Breast epithelium (tissue), 4 donors: ENCODE data around the gene ATP13A5. TPM values are rescaled to one million over a fixed set of nuclear protein-coding genes. Genes with fewer than 3 reads are reported as not detected.

ENCODE experiments used
- DNase-seq, 2 donors: peaks; one replicate each; pipeline ENCODE4 v3.0.0-alpha.2; 2019; ENCODE audit warnings: low spot score in 2 of 2
- H3K27ac ChIP-seq, 2 donors: fragments of 200-600 bp; sonication (generic) in 1 of 2; one replicate each; pipeline ENCODE4 v1.5.1; 2016 to 2019; ENCODE audit warnings: mild to moderate bottlenecking in 1 of 2
- H3K27me3 ChIP-seq, 2 donors: fragments of 200-600 bp; sonication (generic) in 1 of 2; one replicate each; pipeline versions ENCODE4 v1.5.1 to v1.6.0; 2017 to 2019; ENCODE audit warnings: control low read depth in 1 of 2, mild to moderate bottlenecking in 1 of 2
- H3K36me3 ChIP-seq: fragments of 200-600 bp; one replicate; pipeline ENCODE4 v1.5.1; 2019
- H3K4me1 ChIP-seq, 2 donors: fragments of 200-600 bp; sonication (generic); one replicate each; pipeline ENCODE4 v1.5.1; 2016 to 2019; ENCODE audit warnings: control low read depth in 1 of 2
- H3K4me3 ChIP-seq, 3 donors: fragments of 200-600 bp; sonication (generic); 1 replicate in 2 of 3; 2 replicates in 1 of 3; pipeline ENCODE4 v1.5.1; 2016 to 2019; ENCODE audit warnings: mild to moderate bottlenecking in 3 of 3, moderate library complexity in 2 of 3
- H3K9me3 ChIP-seq, 2 donors: fragments of 200-600 bp; sonication (generic) in 1 of 2; one replicate each; pipeline ENCODE4 v1.5.1; 2016 to 2019; ENCODE audit warnings: control low read depth in 1 of 2
- CTCF ChIP-seq, 3 donors: fragments of 450-650 bp; IDR thresholded peaks; one replicate each; pipeline ENCODE4 v1.5.1; 2016 to 2017; ENCODE audit warnings: antibody characterized with exemption in 3 of 3, mild to moderate bottlenecking in 3 of 3, moderate library complexity in 3 of 3
- POLR2A ChIP-seq: fragments of 450-650 bp; IDR thresholded peaks from one replicate; pipeline ENCODE4 v1.6.1; 2016; ENCODE audit warnings: antibody characterized with exemption, mild to moderate bottlenecking, moderate library complexity
- POLR2AphosphoS5 ChIP-seq, 3 donors: sonication (generic); formaldehyde crosslinking; IDR thresholded peaks; one replicate each; pipeline ENCODE4 v1.6.1; 2017; ENCODE audit warnings: antibody characterized with exemption in 3 of 3
- intact Hi-C: fragments of 100-400 bp; cut with DNase I; formaldehyde crosslinking; loops from one replicate; pipeline ENCODE4 v1.15.1; 2023; ENCODE audit warnings: low total_unique reads
- total RNA-seq, 3 donors: library from RNA; depleted of rRNA; stranded (reverse); fragments of >200 nt; gene quantifications; one replicate each; pipeline ENCODE4 v1.1.0, GENCODE V29; 2016

Gene ATP13A5
- total RNA-seq, 3 donors from 2014 or later, result 2.3 to 4.5 TPM; not detected in 1

DNA sequence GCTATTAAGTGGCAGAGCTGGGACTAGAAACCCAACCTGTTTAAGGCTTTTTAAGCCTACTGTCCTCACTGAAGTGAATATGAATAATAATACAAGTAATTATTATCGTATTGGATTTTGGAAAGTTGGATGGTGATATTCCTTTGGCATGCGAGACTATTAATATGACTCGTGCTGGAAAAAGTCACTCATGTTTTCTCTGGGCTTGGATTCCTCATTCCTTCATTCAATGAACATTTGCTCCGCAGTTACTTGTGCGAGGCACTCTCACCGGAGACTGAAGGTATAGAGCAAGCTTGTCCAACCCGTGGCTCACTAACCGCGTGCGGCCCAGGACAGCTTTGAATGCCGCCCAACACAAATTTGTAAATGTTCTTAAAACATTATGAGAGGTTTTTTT lies 136.8 kb downstream of the ATP13A5 start:
- Histone ChIP-seq H3K36me3 (no peaks in the 10 kb centered on the region), H3K27ac (peak overlapping the region in 1 of 2 donors; percentile 50), H3K4me1 (no peaks in the 10 kb centered on the region), H3K9me3 (no peaks in the 10 kb centered on the region), H3K27me3 (no peaks in the 10 kb centered on the region), H3K4me3 (peak overlapping the region; percentile 36 to 68 (median 61))
- TF ChIP-seq POLR2A, result no peak
- TF ChIP-seq CTCF (IDR thresholded peaks at IDR 0.05), result no peak
- no peak for TF ChIP-seq POLR2AphosphoS5 (IDR thresholded peaks at IDR 0.05)
- intact Hi-C loops, result no loop called here
- DNase-seq, result no peak

GRCh38 chr3:193240850-193241706 lies 137.5 kb downstream of the ATP13A5 start, which contains the start of gene PLAAT1:
PLAAT1 (plus strand) TSS chr3:193241222; CDS start chr3:193255651, 14,429 bp downstream.
- DNase-seq, result peak in 1 of 2 donors; percentile 29
- peak within 1 kb of the TSS; percentile 36 to 68 (median 61) for H3K4me3 ChIP-seq
- H3K4me1 ChIP-seq, result no peaks in the 10 kb centered on the region
- H3K27ac ChIP-seq, result peak within 1 kb of the TSS in 1 of 2 donors; percentile 50
- H3K36me3 ChIP-seq, result no peaks in the 10 kb centered on the region
- no peaks in the 10 kb centered on the region for H3K9me3 ChIP-seq
- TF ChIP-seq CTCF (IDR thresholded peaks at IDR 0.05) (no peak), POLR2AphosphoS5 (IDR thresholded peaks at IDR 0.05) (no peak), POLR2A (no peak)
- intact Hi-C loops, result no loop called here
- H3K27me3 ChIP-seq, result no peaks in the 10 kb centered on the region

DNA sequence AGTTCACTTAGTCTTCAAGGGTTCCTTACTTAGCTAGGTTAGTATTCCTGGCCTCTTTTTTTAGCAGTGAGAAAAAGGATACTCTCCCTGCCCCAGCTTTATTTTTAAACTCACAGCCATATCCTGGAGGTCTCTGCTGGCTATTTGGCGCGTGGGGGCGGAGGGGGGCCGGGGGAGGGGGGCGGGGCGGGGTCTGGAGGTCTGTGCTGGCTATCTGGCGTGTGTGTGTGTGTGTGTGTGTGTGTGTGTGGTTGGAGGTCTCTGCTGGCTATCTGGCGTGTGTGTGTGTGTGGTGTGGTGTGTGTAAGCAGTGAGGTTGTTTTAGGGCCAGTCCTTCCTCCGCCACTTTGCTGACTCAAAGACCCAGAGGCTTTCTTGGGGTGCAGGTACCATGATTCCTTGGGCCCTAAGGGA lies 138.1 kb downstream of the ATP13A5 start:
- H3K4me3 ChIP-seq, result peak overlapping the region; percentile 36 to 68 (median 61)
- DNase-seq, result no peak
- intact Hi-C loops, result no loop called here
- no peak overlapping the region for H3K27ac ChIP-seq
- TF ChIP-seq POLR2AphosphoS5 (IDR thresholded peaks at IDR 0.05) (no peak), CTCF (IDR thresholded peaks at IDR 0.05) (no peak), POLR2A (no peak)
- H3K4me1 ChIP-seq, result no peaks in the 10 kb centered on the region
- no peaks in the 10 kb centered on the region for H3K9me3 ChIP-seq
- no peaks in the 10 kb centered on the region for H3K36me3 ChIP-seq
- no peaks in the 10 kb centered on the region for H3K27me3 ChIP-seq

DNA sequence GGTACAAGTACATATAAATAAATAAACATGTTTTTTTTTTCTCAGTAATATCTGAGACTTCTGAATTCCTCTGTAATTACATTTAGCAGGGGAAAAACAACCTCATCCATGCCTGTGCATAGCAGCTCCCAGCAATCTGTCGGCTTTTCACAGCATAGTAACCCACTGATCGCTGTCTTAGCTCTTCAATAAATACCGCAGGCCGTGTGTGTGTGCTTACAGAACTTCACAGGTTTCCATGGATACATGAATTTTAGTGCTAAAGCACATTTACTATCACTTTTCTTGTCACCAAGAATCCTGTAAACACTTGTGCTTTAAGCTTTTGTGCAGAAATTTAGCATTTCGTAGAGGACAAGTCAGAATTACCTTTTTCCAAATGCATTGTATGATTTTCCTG lies 141.5 kb downstream of the ATP13A5 start:
- no peaks in the 10 kb centered on the region for H3K9me3 ChIP-seq
- H3K27ac ChIP-seq, result no peak overlapping the region
- H3K4me1 ChIP-seq, result no peaks in the 10 kb centered on the region
- H3K4me3 ChIP-seq, result no peak overlapping the region
- intact Hi-C loops, result no loop called here
- H3K36me3 ChIP-seq, result no peaks in the 10 kb centered on the region
- TF ChIP-seq POLR2A (no peak), POLR2AphosphoS5 (IDR thresholded peaks at IDR 0.05) (no peak)
- no peaks in the 10 kb centered on the region for H3K27me3 ChIP-seq
- no peak for DNase-seq

DNA sequence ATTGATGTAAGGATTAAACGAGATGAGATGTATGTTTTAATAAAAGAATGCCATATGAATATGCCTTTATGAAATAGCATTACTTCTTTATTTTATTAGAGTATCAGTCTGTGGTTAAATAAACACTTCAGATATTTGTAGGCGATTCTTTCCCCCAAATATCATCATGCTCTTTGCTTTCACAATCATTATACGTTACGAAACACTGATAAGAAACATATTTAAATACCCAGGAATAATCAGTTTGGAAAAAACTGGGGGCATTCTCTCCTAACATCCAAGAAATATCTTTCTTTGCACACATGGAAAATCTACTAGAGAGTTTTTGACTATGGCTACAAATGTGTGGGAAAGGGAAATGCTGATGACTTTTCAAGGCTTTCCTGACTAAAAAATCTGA lies 142.0 kb downstream of the ATP13A5 start:
- no peaks in the 10 kb centered on the region for H3K36me3 ChIP-seq
- no peaks in the 10 kb centered on the region for H3K27me3 ChIP-seq
- no peaks in the 10 kb centered on the region for H3K9me3 ChIP-seq
- no peak overlapping the region for H3K27ac ChIP-seq
- no peak for DNase-seq
- intact Hi-C loops, result no loop called here
- no peaks in the 10 kb centered on the region for H3K4me1 ChIP-seq
- no peak for TF ChIP-seq POLR2A
- TF ChIP-seq POLR2AphosphoS5 (IDR thresholded peaks at IDR 0.05), result no peak
- TF ChIP-seq CTCF (IDR thresholded peaks at IDR 0.05), result no peak
- no peak overlapping the region for H3K4me3 ChIP-seq
